Measurements from ENCODE around the gene C6orf89.
"Not testable (repeated sequence)": the region's sequence is repeated elsewhere in the genome, so short reads cannot be mapped to it uniquely, and the experiment has no call there.

The C6orf89 gene

GRCh38 chr6:36949076-36949475, 63.3 kb downstream of the C6orf89 start:
- DNase-seq (ENCODE audit: low read depth), result not testable (repeated sequence)

GRCh38 chr6:36949636-36950035, 63.9 kb downstream of the C6orf89 start:
- DNase-seq (ENCODE audit: low read depth), result no peak

DNA sequence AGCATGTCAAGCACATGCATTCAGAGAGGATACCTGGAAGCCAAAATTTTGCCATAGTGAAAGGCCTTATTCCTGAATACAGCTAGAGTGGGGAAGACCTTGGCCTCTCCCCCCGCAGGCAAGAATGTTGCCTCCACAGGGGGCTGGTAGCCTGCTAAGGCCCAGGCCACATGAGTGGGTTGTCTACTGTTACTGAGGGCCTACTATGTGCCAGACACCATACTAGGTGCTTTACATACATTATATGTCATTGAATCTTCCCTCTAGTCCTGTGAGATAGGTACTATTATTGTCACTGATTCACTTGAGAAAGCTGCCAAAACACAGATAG, 68.1 kb downstream of the C6orf89 start:
- no peak for DNase-seq (ENCODE audit: low read depth)

DNA sequence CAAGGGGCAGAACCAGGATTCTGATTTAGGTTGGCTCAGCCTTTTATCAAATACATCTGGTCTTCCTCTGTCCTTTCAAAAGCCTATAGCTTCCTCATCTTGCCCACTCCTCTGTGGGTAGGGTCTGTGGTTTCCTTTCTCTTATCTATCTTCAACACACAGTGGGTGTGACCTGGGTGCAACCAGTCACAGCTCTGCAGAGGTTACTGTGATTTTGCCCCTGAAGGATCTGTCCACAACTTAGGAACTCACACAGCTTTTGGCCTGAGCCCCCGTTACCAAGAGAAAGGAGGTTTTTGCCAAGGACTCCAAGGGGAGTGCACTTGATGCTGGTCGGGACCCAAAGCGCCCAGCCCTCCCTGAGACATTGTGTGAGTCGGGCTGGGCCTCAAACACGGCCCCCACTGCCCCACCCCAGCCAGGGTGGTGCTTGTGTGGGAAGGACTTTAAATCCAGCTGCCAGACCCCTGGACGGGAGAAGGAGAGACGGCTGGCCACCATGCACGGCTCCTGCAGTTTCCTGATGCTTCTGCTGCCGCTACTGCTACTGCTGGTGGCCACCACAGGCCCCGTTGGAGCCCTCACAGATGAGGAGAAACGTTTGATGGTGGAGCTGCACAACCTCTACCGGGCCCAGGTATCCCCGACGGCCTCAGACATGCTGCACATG, 68.6 kb downstream of the C6orf89 start, which contains the start of gene PI16:
PI16 (plus strand) TSS at position 477 of the 670 bp plus-strand sequence; CDS start at position 500, 23 bp downstream.
- DNase-seq (ENCODE audit: low read depth), result no peak

- DNase-seq (ENCODE audit: low read depth), result no peak
Observed at GRCh38 chr6:36955136-36955535, 69.4 kb downstream of the C6orf89 start.

GRCh38 chr6:36955671-36956445, 70.1 kb downstream of the C6orf89 start:
- no peak for DNase-seq (ENCODE audit: low read depth)

GRCh38 chr6:36956446-36956820, 70.7 kb downstream of the C6orf89 start:
- no peak for DNase-seq (ENCODE audit: low read depth)

- no peak for DNase-seq (ENCODE audit: low read depth)
Observed at GRCh38 chr6:36957773-36958271, 72.1 kb downstream of the C6orf89 start.

DNA sequence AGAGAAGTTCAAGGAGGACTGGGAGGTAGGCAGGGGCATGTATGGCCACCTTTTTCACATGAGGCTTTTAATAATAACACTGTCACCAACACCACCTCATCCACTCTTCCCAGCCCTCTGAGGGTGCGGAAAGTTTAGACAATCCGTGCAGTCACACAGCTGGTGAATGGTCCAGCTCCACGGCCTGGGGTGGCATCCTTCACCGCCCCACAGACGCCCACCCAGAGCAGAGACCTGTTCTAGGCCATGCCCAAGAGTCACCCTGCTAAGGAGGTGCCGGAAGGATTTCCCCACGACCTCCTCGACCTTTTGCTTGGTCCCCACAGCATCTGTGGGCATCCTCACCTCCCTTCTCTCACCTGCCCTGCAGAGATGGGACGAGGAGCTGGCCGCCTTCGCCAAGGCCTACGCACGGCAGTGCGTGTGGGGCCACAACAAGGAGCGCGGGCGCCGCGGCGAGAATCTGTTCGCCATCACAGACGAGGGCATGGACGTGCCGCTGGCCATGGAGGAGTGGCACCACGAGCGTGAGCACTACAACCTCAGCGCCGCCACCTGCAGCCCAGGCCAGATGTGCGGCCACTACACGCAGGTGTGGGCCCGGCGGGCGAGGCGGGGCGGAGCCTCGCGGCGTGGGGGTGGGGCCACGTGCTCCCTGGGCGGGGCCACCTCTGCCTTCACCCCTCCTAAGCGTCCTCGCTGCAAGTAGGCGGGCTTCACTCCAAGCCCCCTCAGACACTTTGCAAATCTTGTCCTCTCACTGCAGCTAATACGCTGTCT, 73.2 kb downstream of the C6orf89 start:
- no peak for DNase-seq (ENCODE audit: low read depth)

GRCh38 chr6:36959555-36960250, 74.0 kb downstream of the C6orf89 start:
- no peak for DNase-seq (ENCODE audit: low read depth)

GRCh38 chr6:36961441-36962435, 76.0 kb downstream of the C6orf89 start:
- DNase-seq (ENCODE audit: low read depth), result no peak

- DNase-seq (ENCODE audit: low read depth), result no peak
Observed at GRCh38 chr6:36962874-36963273, 77.1 kb downstream of the C6orf89 start.

- DNase-seq (ENCODE audit: low read depth), result no peak
Observed at GRCh38 chr6:36963451-36964290, 77.9 kb downstream of the C6orf89 start.

- no peak for DNase-seq (ENCODE audit: low read depth)
Observed at GRCh38 chr6:36964349-36964748, 78.6 kb downstream of the C6orf89 start.

GRCh38 chr6:36964908-36965307, 79.2 kb downstream of the C6orf89 start:
- no peak for DNase-seq (ENCODE audit: low read depth)

GRCh38 chr6:36967301-36967700, 81.5 kb downstream of the C6orf89 start:
- no peak for DNase-seq (ENCODE audit: low read depth)

- no peak for DNase-seq (ENCODE audit: low read depth)
Observed at GRCh38 chr6:36967757-36968156, 82.0 kb downstream of the C6orf89 start.

GRCh38 chr6:36968266-36968977, 82.7 kb downstream of the C6orf89 start:
- DNase-seq (ENCODE audit: low read depth), result no peak

DNA sequence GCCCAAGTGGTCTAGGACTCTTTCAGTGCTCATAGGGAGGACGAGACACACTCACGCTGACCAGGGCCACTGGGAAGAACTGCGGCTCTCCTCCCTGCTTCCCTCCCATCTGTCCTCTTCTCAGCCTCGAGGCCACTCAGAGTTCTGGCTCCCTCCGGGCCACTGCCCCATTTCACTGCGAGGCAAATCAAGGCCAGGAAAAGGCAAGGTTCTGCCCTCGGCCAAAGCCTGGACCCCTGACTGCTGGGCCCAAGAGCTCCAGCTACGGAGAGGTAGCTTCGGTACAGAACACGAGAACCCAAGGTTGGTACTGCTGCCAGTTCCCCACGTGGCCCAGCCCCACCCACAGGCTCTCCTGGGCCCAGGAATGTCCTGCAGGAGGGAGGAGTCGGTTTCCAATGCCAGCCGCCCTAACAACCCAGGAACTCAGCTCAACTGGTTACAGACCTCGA, 83.5 kb downstream of the C6orf89 start:
- DNase-seq (ENCODE audit: low read depth), result no peak
